Measurements from ENCODE around the gene PMEL. TPM values are rescaled to one million over a fixed set of nuclear protein-coding genes. Genes with fewer than 3 reads are reported as not detected.

The PMEL gene
- total RNA-seq, 1 donor from 2014 or later, result 0.32 TPM

DNA sequence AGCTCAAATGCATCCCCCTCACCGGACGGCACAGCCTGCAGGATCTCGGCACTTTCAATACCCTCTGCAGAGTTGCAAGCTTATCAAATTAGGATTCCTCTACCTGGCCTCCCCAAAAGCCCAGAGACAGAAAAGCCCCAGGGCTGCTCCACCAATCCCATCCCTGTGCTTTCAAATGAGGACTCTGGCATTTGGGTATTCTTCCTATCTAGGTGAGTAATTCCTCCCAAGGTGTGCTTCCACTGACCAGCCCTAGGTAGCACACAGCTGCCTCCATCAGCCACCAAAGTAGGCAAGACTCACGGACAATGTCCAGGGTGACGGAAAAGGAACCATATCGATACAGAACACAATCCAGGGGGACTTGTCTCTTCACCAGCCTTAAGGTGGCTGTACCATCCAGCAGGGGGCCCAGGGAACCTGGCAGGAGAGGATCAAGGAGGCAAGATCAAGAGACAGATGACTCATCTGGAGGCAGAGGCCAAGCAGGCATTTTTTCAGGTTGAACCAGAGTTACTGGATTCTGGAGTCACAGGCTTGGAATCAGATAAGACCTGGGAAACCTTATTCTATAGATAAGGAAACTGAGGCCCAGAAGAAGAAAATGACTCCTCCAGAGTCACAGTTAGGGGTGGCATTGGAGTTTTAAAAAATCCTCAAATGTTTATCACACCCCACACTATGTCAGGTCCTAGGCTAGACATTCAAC is 9.9 kb downstream of the PMEL start:
- Mint-ChIP-seq H3K4me1 (ENCODE audit: low read depth) (peaks cover 4% of the 10 kb centered on the region), H3K4me3 (ENCODE audit: low read depth) (no peak overlapping the region), H3K27me3 (ENCODE audit: low read depth) (no peaks in the 10 kb centered on the region), H3K9me3 (no peaks in the 10 kb centered on the region), H3K36me3 (ENCODE audit: low read depth) (peaks cover 48% of the 10 kb centered on the region), H3K27ac (peak overlapping the region; percentile 4)
- DNase-seq (ENCODE audit: low spot score), result peak; percentile 28
- intact Hi-C loops (cut with micrococcal nuclease), result no loop called here

DNA sequence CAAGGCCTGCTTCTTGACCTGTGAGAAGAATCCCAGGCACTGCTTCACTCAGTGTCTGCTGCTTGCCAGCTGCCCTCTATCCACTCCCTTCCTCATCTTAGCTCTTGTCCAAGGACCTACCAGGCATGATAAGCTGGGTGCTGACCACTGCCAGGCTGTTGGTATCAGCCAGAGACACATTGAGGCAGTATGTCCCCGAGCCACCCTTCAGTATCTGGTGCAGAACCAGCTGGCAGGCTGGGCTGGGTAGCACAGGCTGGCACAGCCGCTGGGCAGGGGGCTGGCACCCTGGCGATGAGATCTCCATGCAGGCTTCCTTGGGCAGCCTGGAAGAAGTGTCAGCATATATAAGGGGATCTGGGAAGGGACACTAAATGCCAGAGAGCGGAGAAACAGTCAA is 10.5 kb downstream of the PMEL start:
- no peak for DNase-seq (ENCODE audit: low spot score)
- H3K4me3 Mint-ChIP-seq (ENCODE audit: low read depth), result no peak overlapping the region
- peaks cover 4% of the 10 kb centered on the region for H3K4me1 Mint-ChIP-seq (ENCODE audit: low read depth)
- intact Hi-C loops (cut with micrococcal nuclease), result no loop called here
- no peaks in the 10 kb centered on the region for H3K27me3 Mint-ChIP-seq (ENCODE audit: low read depth)
- H3K9me3 Mint-ChIP-seq, result no peaks in the 10 kb centered on the region
- H3K36me3 Mint-ChIP-seq (ENCODE audit: low read depth), result peaks cover 51% of the 10 kb centered on the region
- peak overlapping the region; percentile 39 for H3K27ac Mint-ChIP-seq

DNA sequence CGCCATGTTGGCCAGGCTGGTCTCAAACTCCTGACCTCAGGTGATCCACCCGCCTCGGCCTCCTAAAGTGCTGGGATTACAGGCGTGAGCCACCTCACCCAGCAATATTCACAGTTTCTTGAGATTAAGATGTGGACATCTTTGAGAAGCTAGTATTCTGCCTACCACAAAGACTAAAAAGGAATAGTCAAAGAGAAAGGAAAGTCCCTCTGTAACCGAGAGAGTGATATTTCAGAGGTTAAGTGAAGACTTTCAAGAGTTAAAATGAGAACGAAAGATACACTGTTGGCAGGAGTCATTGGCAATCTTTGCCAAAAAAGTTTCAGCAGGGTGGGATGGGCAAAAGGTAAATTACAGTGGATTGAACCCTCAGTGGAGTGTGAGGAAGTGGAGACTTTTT is 19.3 kb downstream of the PMEL start:
- Mint-ChIP-seq H3K4me1 (ENCODE audit: low read depth) (peaks cover 10% of the 10 kb centered on the region), H3K27me3 (ENCODE audit: low read depth) (no peaks in the 10 kb centered on the region), H3K27ac (peak overlapping the region; percentile 43), H3K4me3 (ENCODE audit: low read depth) (no peak overlapping the region), H3K36me3 (ENCODE audit: low read depth) (peaks cover 76% of the 10 kb centered on the region), H3K9me3 (no peaks in the 10 kb centered on the region)
- intact Hi-C loops (cut with micrococcal nuclease), result no loop called here
- no peak for DNase-seq (ENCODE audit: low spot score)

DNA sequence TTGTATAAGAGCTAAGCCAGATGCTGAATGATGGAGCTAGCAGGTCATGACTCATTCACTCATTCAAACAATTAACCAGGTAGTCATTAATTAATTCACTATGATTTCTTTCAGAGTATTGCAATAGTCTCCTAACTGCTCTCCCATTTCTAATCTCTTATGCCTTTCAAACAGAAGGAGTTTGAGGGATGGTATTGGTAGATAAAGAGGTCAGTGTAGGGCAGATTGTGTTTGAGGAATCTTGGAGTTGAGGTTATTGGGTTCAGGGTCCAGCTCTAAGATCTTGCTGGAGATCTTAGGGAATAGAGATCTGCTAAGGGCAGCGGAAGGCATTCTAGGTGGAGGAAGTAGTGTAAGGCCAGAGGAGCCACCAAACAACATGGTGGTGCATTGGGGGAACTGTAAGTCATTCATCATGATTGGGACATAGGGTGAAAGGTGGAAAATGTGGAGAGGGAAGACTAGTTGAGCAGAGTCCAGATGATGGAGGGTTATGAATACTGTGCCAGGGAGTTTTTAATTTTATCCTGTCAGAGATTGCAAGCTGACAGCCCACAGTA is 23.2 kb downstream of the PMEL start:
- peaks cover 35% of the 10 kb centered on the region for H3K4me1 Mint-ChIP-seq (ENCODE audit: low read depth)
- no peaks in the 10 kb centered on the region for H3K9me3 Mint-ChIP-seq
- H3K4me3 Mint-ChIP-seq (ENCODE audit: low read depth), result no peak overlapping the region
- no peaks in the 10 kb centered on the region for H3K27me3 Mint-ChIP-seq (ENCODE audit: low read depth)
- intact Hi-C loops (cut with micrococcal nuclease), result no loop called here
- DNase-seq (ENCODE audit: low spot score), result no peak
- peak overlapping the region; percentile 9 for H3K27ac Mint-ChIP-seq
- peaks cover 96% of the 10 kb centered on the region for H3K36me3 Mint-ChIP-seq (ENCODE audit: low read depth)

DNA sequence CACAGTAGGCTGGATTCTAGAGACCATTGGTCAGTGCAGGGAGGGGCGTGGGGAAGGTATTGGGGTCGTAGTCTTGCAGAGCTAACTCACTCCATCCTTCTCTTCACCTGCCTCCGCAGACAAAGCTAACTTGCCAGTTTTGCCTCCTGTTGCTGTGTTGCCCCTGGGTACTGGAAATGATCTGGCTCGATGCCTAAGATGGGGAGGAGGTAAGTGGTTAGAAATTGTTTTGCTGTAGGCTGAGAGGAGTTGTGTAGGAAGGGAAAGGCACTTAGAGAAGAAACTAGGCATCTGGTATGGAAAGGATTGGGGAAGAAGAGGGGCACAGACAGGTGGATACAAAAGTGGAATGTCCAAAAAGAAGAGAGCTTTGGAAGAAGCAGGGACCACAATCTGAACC is 23.8 kb downstream of the PMEL start:
- Mint-ChIP-seq H3K27ac (peak overlapping the region; percentile 20), H3K27me3 (ENCODE audit: low read depth) (no peaks in the 10 kb centered on the region), H3K9me3 (no peaks in the 10 kb centered on the region), H3K4me3 (ENCODE audit: low read depth) (no peak overlapping the region), H3K36me3 (ENCODE audit: low read depth) (peaks cover 97% of the 10 kb centered on the region), H3K4me1 (ENCODE audit: low read depth) (peaks cover 40% of the 10 kb centered on the region)
- no peak for DNase-seq (ENCODE audit: low spot score)
- intact Hi-C loops (cut with micrococcal nuclease), result no loop called here

DNA sequence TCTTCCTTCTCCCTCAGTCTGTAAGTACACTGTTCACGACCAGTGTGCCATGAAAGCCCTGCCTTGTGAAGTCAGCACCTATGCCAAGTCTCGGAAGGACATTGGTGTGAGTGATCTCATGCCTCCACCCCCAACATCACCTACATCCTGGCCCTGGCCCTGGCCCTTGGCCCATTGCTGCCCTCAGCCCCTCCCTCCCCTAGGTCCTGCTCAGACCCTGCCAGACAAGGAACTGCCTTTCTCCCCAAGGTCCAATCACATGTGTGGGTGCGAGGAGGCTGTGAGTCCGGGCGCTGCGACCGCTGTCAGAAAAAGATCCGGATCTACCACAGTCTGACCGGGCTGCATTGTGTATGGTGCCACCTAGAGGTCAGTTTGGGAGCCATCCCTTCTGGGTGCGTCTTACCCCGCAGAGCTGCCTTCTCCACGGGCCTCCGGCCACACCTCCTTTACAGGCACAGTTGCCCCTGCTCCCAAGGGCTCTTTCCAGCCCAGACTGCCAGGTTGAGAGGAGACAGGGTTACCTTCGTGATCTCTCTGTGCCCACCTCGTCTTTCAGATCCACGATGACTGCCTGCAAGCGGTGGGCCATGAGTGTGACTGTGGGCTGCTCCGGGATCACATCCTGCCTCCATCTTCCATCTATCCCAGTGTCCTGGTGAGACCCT is 25.6 kb downstream of the PMEL start:
- Mint-ChIP-seq H3K27me3 (ENCODE audit: low read depth) (no peaks in the 10 kb centered on the region), H3K9me3 (no peaks in the 10 kb centered on the region), H3K4me3 (ENCODE audit: low read depth) (no peak overlapping the region), H3K27ac (peak overlapping the region; percentile 51), H3K36me3 (ENCODE audit: low read depth) (peaks cover 94% of the 10 kb centered on the region), H3K4me1 (ENCODE audit: low read depth) (peaks cover 50% of the 10 kb centered on the region)
- intact Hi-C loops (cut with micrococcal nuclease), result loop anchor here (1.0 to 2.0 kb wide), 2 partner anchors 9 to 13 kb away; partner anchors contain the start of genes DGKA and PYM1
- peak; percentile 76 for DNase-seq (ENCODE audit: low spot score)

DNA sequence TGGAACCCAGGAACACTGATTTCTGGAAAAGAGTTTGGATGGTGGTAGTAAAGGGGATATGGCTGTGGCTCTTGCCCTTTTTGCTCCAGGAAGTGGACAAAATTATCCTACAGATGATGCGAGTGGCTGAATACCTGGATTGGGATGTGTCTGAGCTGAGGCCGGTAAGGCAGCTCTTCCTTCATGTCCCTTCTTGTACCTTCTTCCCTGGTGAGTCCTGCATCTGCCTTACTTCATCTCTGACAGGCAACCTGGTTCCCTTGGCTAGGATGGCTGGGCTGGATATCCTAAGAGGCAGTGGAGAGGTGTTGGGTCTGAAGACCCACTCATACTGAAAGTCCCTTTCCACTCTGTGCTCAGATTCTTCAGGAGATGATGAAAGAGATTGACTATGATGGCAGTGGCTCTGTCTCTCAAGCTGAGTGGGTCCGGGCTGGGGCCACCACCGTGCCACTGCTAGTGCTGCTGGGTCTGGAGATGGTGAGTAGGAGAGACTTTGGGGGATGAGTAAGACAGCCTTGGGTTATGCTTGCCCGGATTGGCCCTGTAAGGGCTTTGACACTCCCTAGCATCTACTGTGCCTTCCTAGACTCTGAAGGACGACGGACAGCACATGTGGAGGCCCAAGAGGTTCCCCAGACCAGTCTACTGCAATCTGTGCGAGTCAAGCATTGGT is 26.9 kb downstream of the PMEL start:
- intact Hi-C loops (cut with micrococcal nuclease), result no loop called here
- Mint-ChIP-seq H3K9me3 (no peaks in the 10 kb centered on the region), H3K36me3 (ENCODE audit: low read depth) (peaks cover 86% of the 10 kb centered on the region)

DNA sequence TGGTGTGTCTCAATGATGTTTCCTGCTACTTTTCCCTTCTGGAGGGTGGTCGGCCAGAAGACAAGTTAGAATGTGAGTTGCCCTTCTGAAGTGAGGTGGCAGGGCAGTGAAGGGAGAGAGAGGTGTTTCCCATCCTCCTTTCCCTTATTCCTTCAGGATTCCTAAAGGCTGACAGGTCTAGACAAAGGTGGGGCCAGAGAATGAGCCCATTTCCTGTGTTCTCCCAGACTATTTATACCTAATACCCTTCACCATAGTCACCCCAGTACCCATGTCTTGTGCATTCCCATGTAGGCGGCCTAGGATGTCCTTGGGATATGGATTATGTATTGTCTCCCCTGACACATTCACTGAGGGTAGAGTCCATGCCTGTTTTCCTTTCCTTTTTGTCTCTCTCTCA is 27.9 kb downstream of the PMEL start:
- intact Hi-C loops (cut with micrococcal nuclease), result no loop called here
- Mint-ChIP-seq H3K36me3 (ENCODE audit: low read depth) (peaks cover 85% of the 10 kb centered on the region), H3K4me3 (ENCODE audit: low read depth) (no peak overlapping the region)

More for the DNA sequence above, 26.9 kb downstream of the PMEL start:
- H3K27me3 Mint-ChIP-seq (ENCODE audit: low read depth), result no peaks in the 10 kb centered on the region
- DNase-seq (ENCODE audit: low spot score), result no peak
- peak overlapping the region; percentile 67 for H3K27ac Mint-ChIP-seq
- H3K4me1 Mint-ChIP-seq (ENCODE audit: low read depth), result peaks cover 57% of the 10 kb centered on the region
- H3K4me3 Mint-ChIP-seq (ENCODE audit: low read depth), result no peak overlapping the region

DNA sequence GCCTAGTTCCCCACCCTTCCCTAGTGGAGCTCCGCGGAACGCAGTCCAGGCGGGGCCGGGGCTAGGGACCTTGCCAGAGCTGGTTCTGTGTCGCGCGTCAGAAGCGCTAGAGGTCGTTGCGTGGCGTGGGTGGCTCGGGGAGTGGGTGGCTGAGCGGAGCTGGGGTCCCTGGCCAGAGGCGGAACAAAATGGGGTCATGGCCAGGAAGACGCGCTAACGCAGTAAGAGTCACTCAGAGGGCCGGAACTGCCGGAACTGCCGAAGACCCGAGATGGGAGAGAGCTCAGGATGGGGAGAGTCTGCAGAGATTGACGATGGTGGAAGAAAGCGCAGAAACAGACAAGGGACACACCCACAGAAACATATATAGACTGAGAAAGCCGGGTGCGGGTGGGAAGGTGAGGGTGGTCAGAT is 30.1 kb downstream of the PMEL start:
- Mint-ChIP-seq H3K9me3 (no peaks in the 10 kb centered on the region), H3K27me3 (ENCODE audit: low read depth) (no peaks in the 10 kb centered on the region), H3K36me3 (ENCODE audit: low read depth) (peaks cover 78% of the 10 kb centered on the region)

More for the DNA sequence above, 27.9 kb downstream of the PMEL start:
- H3K27ac Mint-ChIP-seq, result peak overlapping the region; percentile 44
- no peaks in the 10 kb centered on the region for H3K9me3 Mint-ChIP-seq
- DNase-seq (ENCODE audit: low spot score), result no peak
- peaks cover 63% of the 10 kb centered on the region for H3K4me1 Mint-ChIP-seq (ENCODE audit: low read depth)
- no peaks in the 10 kb centered on the region for H3K27me3 Mint-ChIP-seq (ENCODE audit: low read depth)

DNA sequence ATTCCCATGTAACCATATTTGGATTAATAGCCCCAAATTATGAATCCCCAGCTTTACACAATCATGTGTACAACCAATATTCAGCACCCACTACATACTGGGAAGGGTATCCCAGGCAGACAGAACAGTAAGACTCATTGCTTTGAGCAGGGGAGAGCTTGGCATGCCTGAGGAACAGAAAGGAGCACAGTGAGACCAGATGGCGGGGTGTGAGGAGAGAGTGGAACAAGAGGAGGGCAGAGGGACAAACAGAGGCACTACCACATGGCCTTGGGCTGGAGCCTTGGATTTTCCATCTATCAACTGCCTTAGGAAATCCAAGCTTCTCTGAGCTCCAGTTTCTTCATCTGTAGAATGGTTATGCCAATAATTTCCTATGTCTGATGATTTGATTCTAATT is 31.1 kb downstream of the PMEL start:
- Mint-ChIP-seq H3K4me3 (ENCODE audit: low read depth) (peak overlapping the region; percentile 34), H3K4me1 (ENCODE audit: low read depth) (peaks cover 67% of the 10 kb centered on the region), H3K27ac (peak overlapping the region; percentile 42), H3K27me3 (ENCODE audit: low read depth) (no peaks in the 10 kb centered on the region), H3K36me3 (ENCODE audit: low read depth) (peaks cover 71% of the 10 kb centered on the region), H3K9me3 (no peaks in the 10 kb centered on the region)
- DNase-seq (ENCODE audit: low spot score), result no peak
- intact Hi-C loops (cut with micrococcal nuclease), result loop anchor here (5.0 kb wide), 1 partner anchor 952 kb away; the partner anchor contains the start of gene TESPA1

More for the DNA sequence above, 30.1 kb downstream of the PMEL start:
- intact Hi-C loops (cut with micrococcal nuclease), result no loop called here
- Mint-ChIP-seq H3K4me1 (ENCODE audit: low read depth) (peaks cover 67% of the 10 kb centered on the region), H3K27ac (peak overlapping the region; percentile 68), H3K4me3 (ENCODE audit: low read depth) (peak overlapping the region; percentile 34)
- no peak for DNase-seq (ENCODE audit: low spot score)

DNA sequence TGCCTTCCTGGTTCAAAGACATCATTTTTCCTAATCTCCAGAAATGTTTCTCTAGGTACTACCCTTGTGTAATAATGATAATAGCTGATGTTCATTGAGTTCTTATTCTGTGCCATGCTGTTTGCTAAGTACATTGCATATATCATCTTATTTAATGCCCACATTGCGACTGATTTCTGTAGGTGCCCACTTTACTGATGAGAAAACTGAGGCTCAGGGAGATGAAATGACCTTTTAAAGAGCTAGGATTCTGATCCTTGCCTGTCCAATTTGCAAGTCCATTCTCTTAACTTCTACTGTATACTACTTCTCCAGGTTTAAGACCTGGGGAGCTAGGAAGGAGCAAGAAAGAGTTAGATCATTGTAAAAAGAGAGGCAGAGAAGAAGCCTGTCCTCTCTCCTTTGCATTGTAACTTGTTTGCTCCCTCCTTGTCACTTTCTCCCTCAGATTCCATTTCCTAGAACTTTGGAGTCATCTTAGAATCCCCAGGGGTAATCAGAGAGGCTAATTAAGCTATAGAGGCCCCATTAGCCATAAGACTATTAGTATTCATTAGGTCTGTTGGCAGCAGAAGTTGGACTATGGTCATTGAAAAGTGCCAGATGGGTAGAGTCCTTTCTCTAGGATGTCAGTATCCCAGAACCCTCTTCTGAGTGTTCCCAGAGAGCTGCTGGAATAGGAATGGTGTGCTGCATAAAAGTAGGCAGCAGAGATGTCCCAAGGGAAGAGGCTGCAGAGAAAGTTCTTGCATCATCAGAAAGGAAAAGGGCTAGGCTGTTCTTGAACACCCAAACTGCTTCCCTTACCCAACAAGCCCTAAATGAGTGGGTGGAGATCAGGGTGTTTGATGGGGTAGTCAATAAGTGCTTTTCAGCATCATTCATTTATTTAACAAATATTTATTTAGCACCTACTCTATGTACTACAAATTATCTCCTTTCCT is 31.8 kb downstream of the PMEL start:
- Mint-ChIP-seq H3K4me3 (ENCODE audit: low read depth) (peak overlapping the region; percentile 99), H3K4me1 (ENCODE audit: low read depth) (peaks cover 70% of the 10 kb centered on the region), H3K9me3 (no peaks in the 10 kb centered on the region), H3K27me3 (ENCODE audit: low read depth) (no peaks in the 10 kb centered on the region), H3K27ac (peak overlapping the region; percentile 53), H3K36me3 (ENCODE audit: low read depth) (peaks cover 64% of the 10 kb centered on the region)
- no peak for DNase-seq (ENCODE audit: low spot score)
- intact Hi-C loops (cut with micrococcal nuclease), result loop anchor here (5.0 kb wide), 1 partner anchor 952 kb away; the partner anchor contains the start of gene TESPA1
